WTC11 (cell line): ENCODE results near the gene SERGEF. TPM values are rescaled to one million over a fixed set of nuclear protein-coding genes. Genes with fewer than 3 reads are reported as not detected.

Experiments used
- ATAC-seq: fragments of 200-7000 bp; cut with Tn5 transposase; 2 replicates; pipeline ENCODE4 v1.10.0; 2021; ENCODE audit warnings: mild to moderate bottlenecking, moderate library complexity
- CTCF ChIA-PET: fragments of 300-600 bp; sonication (Branson Sonifier 250); formaldehyde crosslinking; loops from one replicate; lab custom pipeline; 2021; ENCODE audit warnings: antibody characterized with exemption; lab: Charles Lee
- POLR2A ChIA-PET: fragments of 350-600 bp; sonication (Branson Sonifier 250); formaldehyde crosslinking; loops from one replicate; lab custom pipeline; 2021; ENCODE audit warnings: antibody characterized with exemption; lab: Charles Lee
- DNase-seq: peaks from one replicate; pipeline ENCODE4 v3.0.0; 2021; ENCODE audit warnings: low spot score
- H3K27ac Mint-ChIP-seq: 2 replicates; pipeline ENCODE4 v1.8.0; 2021; ENCODE audit warnings: mixed read lengths
- H3K27me3 Mint-ChIP-seq: 2 replicates; pipeline ENCODE4 v1.8.0; 2021; ENCODE audit warnings: low read depth, mild to moderate bottlenecking, moderate library complexity, mixed read lengths
- H3K36me3 Mint-ChIP-seq: 2 replicates; pipeline ENCODE4 v1.8.0; 2021; ENCODE audit warnings: mixed read lengths
- H3K4me1 Mint-ChIP-seq: 2 replicates; pipeline ENCODE4 v1.8.0; 2022; ENCODE audit warnings: mixed read lengths
- H3K4me3 Mint-ChIP-seq: 2 replicates; pipeline ENCODE4 v1.8.0; 2021; ENCODE audit warnings: mild to moderate bottlenecking, moderate library complexity, mixed read lengths
- H3K9me3 Mint-ChIP-seq: 2 replicates; pipeline ENCODE4 v1.8.0; 2021; ENCODE audit warnings: mixed read lengths
- ATF6 ChIP-seq: sonication (generic); formaldehyde crosslinking; IDR thresholded peaks from 2 replicates; pipeline ENCODE4 v1.8.1; 2023; ENCODE audit warnings: mild to moderate bottlenecking, missing genetic modification reagents
- FOXJ3 ChIP-seq: sonication (generic); formaldehyde crosslinking; IDR thresholded peaks from 2 replicates; pipeline ENCODE4 v1.9.0; 2021; ENCODE audit warnings: missing genetic modification reagents, mild to moderate bottlenecking, borderline replicate concordance
- PRDM15 ChIP-seq: sonication (generic); formaldehyde crosslinking; IDR thresholded peaks from 2 replicates; pipeline ENCODE4 v1.8.0; 2022; ENCODE audit warnings: missing genetic modification reagents
- PRRX2 ChIP-seq: fragments of 250-450 bp; sonication (Bioruptor Pico); IDR thresholded peaks from 2 replicates; pipeline ENCODE4 v1.8.0; 2021; ENCODE audit warnings: mild to moderate bottlenecking
- RELA ChIP-seq: sonication (generic); formaldehyde crosslinking; IDR thresholded peaks from 2 replicates; pipeline ENCODE4 v1.8.1; 2022; ENCODE audit warnings: missing genetic modification reagents, mild to moderate bottlenecking, borderline replicate concordance
- ZNF423 ChIP-seq: fragments of 250-450 bp; sonication (Bioruptor Pico); IDR thresholded peaks from 2 replicates; pipeline ENCODE4 v2.1.2; 2022; ENCODE audit warnings: mild to moderate bottlenecking, moderate library complexity
- ZNF512 ChIP-seq: sonication (generic); formaldehyde crosslinking; IDR thresholded peaks from 2 replicates; pipeline ENCODE4 v1.8.1; 2022; ENCODE audit warnings: missing genetic modification reagents, borderline replicate concordance
- total RNA-seq: library from RNA; stranded (reverse); gene quantifications from 3 replicates; pipeline ENCODE4 v1.2.3, GENCODE V29; 2021
- TF ChIP-seq, protein P1 (sequence below): sonication (generic); formaldehyde crosslinking; IDR thresholded peaks from 2 replicates; pipeline ENCODE4 v1.8.0; 2023; ENCODE audit warnings: missing genetic modification reagents, mild to moderate bottlenecking, borderline replicate concordance
- TF ChIP-seq, protein P2 (sequence below): fragments of 200-600 bp; IDR thresholded peaks from 2 replicates; pipeline ENCODE4 v1.8.0; 2022; ENCODE audit warnings: antibody characterized with exemption

The SERGEF gene
- total RNA-seq, 1 experiment from 2014 or later: 35.5 TPM

DNA sequence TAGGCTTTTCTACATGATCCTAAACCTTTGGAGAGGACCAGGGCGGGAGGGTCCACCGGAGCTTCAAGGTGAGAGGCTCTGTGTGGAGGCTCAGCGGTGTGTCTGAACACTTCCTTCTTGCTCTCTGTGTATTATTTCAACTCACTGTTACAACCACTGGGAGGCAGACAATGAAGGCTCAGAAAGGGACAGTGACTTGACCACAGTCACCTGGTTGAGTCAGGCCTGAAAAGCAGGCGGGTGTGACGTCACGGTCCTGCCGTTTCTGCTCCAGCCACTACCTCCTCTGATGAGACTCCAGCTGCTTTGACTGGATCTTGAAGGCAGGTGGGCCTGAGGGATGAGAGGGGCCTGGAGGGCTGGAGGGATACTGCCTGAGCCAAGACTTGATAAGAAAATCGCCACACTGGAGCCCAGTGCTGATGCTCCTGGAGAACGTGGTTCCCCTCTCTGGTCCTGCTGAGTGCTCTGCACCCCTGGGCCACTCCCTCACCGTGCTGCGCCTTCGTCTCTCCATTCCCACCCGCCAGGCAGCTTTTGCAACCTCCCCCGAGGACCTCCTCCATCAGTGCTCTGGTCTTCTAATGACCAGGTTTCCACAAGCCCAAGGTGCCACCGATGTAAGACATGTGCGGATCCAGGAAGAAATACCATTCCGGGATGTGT is 250.4 kb downstream of the SERGEF start (continued):
- TF ChIP-seq, protein P1, sequence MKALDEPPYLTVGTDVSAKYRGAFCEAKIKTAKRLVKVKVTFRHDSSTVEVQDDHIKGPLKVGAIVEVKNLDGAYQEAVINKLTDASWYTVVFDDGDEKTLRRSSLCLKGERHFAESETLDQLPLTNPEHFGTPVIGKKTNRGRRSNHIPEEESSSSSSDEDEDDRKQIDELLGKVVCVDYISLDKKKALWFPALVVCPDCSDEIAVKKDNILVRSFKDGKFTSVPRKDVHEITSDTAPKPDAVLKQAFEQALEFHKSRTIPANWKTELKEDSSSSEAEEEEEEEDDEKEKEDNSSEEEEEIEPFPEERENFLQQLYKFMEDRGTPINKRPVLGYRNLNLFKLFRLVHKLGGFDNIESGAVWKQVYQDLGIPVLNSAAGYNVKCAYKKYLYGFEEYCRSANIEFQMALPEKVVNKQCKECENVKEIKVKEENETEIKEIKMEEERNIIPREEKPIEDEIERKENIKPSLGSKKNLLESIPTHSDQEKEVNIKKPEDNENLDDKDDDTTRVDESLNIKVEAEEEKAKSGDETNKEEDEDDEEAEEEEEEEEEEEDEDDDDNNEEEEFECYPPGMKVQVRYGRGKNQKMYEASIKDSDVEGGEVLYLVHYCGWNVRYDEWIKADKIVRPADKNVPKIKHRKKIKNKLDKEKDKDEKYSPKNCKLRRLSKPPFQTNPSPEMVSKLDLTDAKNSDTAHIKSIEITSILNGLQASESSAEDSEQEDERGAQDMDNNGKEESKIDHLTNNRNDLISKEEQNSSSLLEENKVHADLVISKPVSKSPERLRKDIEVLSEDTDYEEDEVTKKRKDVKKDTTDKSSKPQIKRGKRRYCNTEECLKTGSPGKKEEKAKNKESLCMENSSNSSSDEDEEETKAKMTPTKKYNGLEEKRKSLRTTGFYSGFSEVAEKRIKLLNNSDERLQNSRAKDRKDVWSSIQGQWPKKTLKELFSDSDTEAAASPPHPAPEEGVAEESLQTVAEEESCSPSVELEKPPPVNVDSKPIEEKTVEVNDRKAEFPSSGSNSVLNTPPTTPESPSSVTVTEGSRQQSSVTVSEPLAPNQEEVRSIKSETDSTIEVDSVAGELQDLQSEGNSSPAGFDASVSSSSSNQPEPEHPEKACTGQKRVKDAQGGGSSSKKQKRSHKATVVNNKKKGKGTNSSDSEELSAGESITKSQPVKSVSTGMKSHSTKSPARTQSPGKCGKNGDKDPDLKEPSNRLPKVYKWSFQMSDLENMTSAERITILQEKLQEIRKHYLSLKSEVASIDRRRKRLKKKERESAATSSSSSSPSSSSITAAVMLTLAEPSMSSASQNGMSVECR (CRISPR knock-in tag): no peak
- TF ChIP-seq, all 79 proteins: peak for 0

DNA sequence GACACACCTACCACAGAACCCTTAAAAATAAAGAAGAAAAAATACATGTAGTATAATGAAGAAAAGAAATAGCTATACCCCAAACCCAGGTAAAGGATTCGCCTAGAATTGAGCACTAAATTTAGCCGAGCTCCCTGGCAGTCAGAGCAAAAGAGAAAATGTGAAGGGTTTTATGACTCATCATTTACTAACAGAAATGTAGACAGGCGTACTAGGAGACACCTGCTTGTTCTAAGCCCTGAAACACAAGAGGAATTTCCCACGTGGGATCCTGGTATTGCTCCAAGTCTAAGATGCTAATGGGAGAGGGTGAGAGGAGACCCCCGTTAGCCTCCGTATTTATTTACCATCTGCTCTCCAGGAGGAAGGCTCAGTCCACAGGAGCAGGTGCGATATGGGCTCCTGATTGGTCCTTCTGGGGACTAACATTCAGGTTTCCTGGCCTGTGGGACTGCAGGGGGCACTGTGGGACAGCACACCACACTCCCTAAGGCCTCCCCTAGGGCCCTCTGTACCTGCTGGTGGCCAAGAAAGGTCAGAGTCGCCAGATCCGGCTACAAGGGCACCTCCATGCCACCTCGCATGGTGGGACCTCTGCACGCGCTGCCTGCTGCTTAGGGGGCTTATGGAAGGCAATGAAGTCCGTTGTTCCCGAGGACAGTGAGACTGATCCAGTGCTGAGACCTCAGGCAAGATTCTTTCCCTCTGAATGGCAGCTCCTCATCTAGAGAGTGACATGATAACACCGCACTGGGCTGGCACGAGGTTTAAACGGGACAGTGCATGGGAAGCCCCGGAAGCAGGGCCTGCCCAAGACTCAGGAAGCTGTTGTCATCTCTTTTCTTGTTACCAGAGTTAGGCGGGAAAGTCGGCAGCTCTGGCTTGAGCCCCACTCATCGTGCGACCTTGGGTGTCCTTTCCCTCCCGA is 252.5 kb downstream of the SERGEF start:
- peak; percentile 98 for ATAC-seq
- no peaks in the 10 kb centered on the region for H3K36me3 Mint-ChIP-seq

More for the DNA sequence above, 252.5 kb downstream of the SERGEF start:
- peak; percentile 87 for DNase-seq
- H3K27ac Mint-ChIP-seq: no peak overlapping the region
- no peak overlapping the region for H3K4me3 Mint-ChIP-seq
- no peak for TF ChIP-seq RELA (CRISPR knock-in tag)
- no peak for TF ChIP-seq ZNF512
- TF ChIP-seq, protein P2, sequence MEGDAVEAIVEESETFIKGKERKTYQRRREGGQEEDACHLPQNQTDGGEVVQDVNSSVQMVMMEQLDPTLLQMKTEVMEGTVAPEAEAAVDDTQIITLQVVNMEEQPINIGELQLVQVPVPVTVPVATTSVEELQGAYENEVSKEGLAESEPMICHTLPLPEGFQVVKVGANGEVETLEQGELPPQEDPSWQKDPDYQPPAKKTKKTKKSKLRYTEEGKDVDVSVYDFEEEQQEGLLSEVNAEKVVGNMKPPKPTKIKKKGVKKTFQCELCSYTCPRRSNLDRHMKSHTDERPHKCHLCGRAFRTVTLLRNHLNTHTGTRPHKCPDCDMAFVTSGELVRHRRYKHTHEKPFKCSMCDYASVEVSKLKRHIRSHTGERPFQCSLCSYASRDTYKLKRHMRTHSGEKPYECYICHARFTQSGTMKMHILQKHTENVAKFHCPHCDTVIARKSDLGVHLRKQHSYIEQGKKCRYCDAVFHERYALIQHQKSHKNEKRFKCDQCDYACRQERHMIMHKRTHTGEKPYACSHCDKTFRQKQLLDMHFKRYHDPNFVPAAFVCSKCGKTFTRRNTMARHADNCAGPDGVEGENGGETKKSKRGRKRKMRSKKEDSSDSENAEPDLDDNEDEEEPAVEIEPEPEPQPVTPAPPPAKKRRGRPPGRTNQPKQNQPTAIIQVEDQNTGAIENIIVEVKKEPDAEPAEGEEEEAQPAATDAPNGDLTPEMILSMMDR: peak; percentile 28; the same call in 1 of the 2 replicates
- TF ChIP-seq PRDM15: no peak
- TF ChIP-seq ATF6: no peak
- TF ChIP-seq ZNF423 (CRISPR knock-in tag): 0 out of 2 replicates have a peak, but pooled peaks have one; percentile 18
- TF ChIP-seq PRRX2 (CRISPR knock-in tag): no peak
- TF ChIP-seq FOXJ3 (CRISPR knock-in tag): no peak
- H3K4me1 Mint-ChIP-seq: 0 out of 2 replicates have a peak, but pooled peaks cover 4% of the 10 kb centered on the region
- no peaks in the 10 kb centered on the region; the same call in 1 of the 2 replicates for H3K27me3 Mint-ChIP-seq
- ChIA-PET POLR2A (no interaction called here), CTCF (interaction anchor here (0.6 to 3.1 kb wide), 21 partner anchors 9 to 220 kb away, joined by 3 to 38 read pairs (median 3); partner anchors contain the start of gene MYOD1)
- no peaks in the 10 kb centered on the region for H3K9me3 Mint-ChIP-seq
